Measurements from ENCODE around the gene MOAP1.
A peak's percentile ranks its signal among the peaks of the same experiment; 100 is the strongest.
"Not testable (repeated sequence)": the region's sequence is repeated elsewhere in the genome, so short reads cannot be mapped to it uniquely, and the experiment has no call there.

Gene MOAP1

GRCh38 chr14:93186466-93186865, 1.8 kb upstream of the MOAP1 start:
- DNase-seq (ENCODE audit: insufficient read length, low spot score) (no peak), FAIRE-seq (peak; percentile 63)

DNA sequence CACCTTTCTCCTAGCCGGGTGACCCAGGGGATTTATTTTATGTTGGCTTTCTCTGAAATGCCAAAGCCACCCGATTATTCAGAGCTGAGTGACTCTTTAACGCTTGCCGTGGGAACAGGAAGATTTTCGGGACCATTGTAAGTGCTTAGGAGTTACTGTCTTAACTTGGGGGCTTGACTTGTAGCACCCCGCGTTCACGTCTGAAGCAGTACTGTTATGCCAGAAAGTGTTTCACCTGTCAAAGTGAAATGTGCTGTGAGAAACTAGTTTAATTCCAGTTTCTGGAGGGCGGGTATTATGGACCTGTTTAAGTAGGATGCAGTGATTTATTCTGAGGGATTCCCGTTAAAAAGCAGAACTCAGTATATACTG, 638 bp upstream of the MOAP1 start:
- peak; percentile 89 for FAIRE-seq

DNA sequence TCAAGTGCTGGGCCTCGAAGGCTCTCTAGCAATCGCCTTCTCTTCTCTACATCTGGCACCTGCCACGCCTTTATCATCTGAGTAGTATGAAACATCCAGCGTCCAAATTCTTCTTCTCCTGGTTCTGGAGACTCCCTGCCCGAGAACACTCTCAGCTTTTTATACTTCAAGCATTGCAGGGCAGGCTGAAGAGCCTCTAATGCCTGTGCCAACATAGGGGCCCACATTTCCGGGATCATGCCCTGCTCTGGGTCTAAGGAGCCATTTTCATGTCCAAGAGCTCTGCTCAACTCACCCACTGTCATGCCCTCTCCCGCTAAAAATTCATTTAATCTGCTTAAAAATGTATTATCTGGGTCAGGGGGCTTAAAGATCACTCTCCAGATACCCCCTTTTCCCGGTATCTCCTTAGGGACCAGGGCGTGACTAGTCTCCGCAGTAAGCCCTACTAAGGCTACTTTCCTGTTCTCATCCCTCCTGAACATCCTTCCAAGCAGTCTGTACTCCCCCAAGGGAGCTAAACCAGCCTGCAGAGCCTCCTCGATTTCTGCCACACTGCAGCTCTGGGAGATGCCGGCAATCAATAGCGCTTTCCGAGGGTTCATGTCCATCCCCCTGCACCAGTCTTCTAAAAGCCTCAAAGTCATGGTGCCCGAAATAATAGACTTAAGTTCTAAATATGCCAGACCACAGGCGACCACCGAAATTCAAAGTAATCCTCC, 940 bp downstream of the MOAP1 start:
- FAIRE-seq, result no peak
- no peak for DNase-seq (ENCODE audit: insufficient read length, low spot score)

More for the DNA sequence above, 638 bp upstream of the MOAP1 start:
- DNase-seq (ENCODE audit: insufficient read length, low spot score), result no peak

DNA sequence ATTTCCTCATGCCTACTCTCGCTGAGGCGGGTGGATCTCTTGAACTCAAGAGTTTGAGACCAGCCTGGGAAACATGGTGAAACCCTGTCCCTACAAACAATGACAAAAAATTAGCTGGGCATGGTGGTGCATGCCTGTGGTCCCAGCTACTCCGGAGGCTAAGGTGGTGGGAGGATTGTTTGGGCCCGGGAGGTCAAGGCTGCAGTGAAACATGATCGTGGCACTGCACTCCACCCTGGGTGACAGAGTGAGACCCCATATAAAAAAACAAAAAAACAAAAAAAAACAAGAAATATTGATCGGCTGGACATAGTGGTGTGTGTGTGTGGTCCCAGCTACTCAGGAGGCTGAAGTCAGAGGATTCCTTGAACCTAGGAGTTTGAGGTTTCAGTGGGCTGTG, 9.2 kb downstream of the MOAP1 start:
- FAIRE-seq (no peak), DNase-seq (ENCODE audit: insufficient read length, low spot score) (no peak)

- not testable (repeated sequence) for DNase-seq (ENCODE audit: insufficient read length, low spot score); FAIRE-seq
These were observed 10.0 kb downstream of the MOAP1 start for GRCh38 chr14:93174731-93175130.

GRCh38 chr14:93173943-93174395, 10.7 kb downstream of the MOAP1 start:
- FAIRE-seq, result no peak
- no peak for DNase-seq (ENCODE audit: insufficient read length, low spot score)

GRCh38 chr14:93171376-93171775, 13.3 kb downstream of the MOAP1 start:
- no peak for DNase-seq (ENCODE audit: insufficient read length, low spot score)
- FAIRE-seq, result no peak

DNA sequence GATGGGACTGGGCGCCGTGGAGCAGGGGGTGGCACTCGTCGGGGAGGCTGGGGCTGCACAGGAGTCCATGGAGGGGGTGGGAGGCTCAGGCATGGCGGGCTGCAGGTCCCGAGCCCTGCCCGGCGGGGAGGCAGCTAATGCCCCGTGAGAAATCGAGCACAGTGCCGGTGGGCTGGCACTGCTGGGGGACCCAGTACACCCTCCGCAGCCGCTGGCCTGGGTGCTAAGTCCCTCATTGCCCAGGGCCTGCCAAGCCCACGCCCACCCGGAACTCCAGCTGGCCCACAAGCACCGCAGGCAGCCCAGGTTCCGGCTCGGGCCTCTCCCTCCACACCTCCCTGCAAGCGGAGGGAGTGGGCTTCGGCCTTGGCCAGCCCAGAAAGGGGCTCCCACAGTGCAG, 14.6 kb downstream of the MOAP1 start:
- FAIRE-seq; DNase-seq (ENCODE audit: insufficient read length, low spot score): not testable (repeated sequence)

GRCh38 chr14:93169619-93170018, 15.1 kb downstream of the MOAP1 start:
- not testable (repeated sequence) for FAIRE-seq; DNase-seq (ENCODE audit: insufficient read length, low spot score)

GRCh38 chr14:93168610-93169009, 16.1 kb downstream of the MOAP1 start:
- FAIRE-seq; DNase-seq (ENCODE audit: insufficient read length, low spot score): not testable (repeated sequence)

- FAIRE-seq, result peak; percentile 31
- not testable (repeated sequence) for DNase-seq (ENCODE audit: insufficient read length, low spot score)
These were observed 19.1 kb downstream of the MOAP1 start for GRCh38 chr14:93165271-93166265.

GRCh38 chr14:93163564-93163963, 21.1 kb downstream of the MOAP1 start:
- peak; percentile 51 for FAIRE-seq
- no peak for DNase-seq (ENCODE audit: insufficient read length, low spot score)

GRCh38 chr14:93161411-93161940, 23.2 kb downstream of the MOAP1 start:
- no peak for FAIRE-seq
- DNase-seq (ENCODE audit: insufficient read length, low spot score), result no peak

- FAIRE-seq (peak; percentile 78), DNase-seq (ENCODE audit: insufficient read length, low spot score) (no peak)
These were observed 24.3 kb downstream of the MOAP1 start for GRCh38 chr14:93160353-93160801.

- not testable (repeated sequence) for FAIRE-seq; DNase-seq (ENCODE audit: insufficient read length, low spot score)
These were observed 24.9 kb downstream of the MOAP1 start for GRCh38 chr14:93159625-93160352.

DNA sequence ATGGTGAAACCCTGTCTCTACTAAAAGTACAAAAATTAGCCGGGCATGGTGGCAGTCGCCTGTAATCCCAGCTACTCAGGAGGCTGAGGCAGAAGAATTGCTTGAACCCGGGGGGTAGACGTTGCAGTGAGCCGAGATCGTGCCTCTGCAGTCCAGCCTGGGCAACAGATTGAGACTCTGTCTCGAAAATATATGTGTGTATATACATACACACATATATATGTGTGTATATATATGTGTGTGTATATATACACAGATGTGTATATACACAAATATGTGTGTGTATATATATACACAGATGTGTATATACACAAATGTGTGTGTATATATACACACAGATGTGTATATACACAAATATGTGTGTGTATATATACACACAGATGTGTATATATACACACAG, 26.3 kb downstream of the MOAP1 start:
- not testable (repeated sequence) for FAIRE-seq; DNase-seq (ENCODE audit: insufficient read length, low spot score)

GRCh38 chr14:93156693-93157369, 27.9 kb downstream of the MOAP1 start:
- DNase-seq (ENCODE audit: insufficient read length, low spot score) (no peak), FAIRE-seq (no peak)

- FAIRE-seq, result no peak
- DNase-seq (ENCODE audit: insufficient read length, low spot score), result no peak
These were observed 29.0 kb downstream of the MOAP1 start for GRCh38 chr14:93155667-93156066.

- DNase-seq (ENCODE audit: insufficient read length, low spot score), result no peak
- FAIRE-seq, result no peak
These were observed 31.6 kb downstream of the MOAP1 start for GRCh38 chr14:93153121-93153520.

Measured in GM19239 (cell line).